OCI-LY3 (cell line): ENCODE results near the gene SNAP25.

ENCODE experiments used
- H2AFZ ChIP-seq: fragments of 200-600, 300-600 bp; shearing (Covaris generic); 2 replicates; pipeline ENCODE4 v1.6.0; 2014; ENCODE audit warnings: antibody characterized with exemption, low read depth, low read length
- H3K27ac ChIP-seq: fragments of 200-600, 300-600 bp; sonication (generic); 2 replicates; pipeline ENCODE4 v1.5.1; 2014; ENCODE audit warnings: mild to moderate bottlenecking, low read length, moderate library complexity, mixed read lengths
- H3K27me3 ChIP-seq: fragments of 200-600, 300-600 bp; sonication (generic); 2 replicates; pipeline ENCODE4 v1.6.1; 2014; ENCODE audit warnings: low read depth, low read length, mixed read lengths
- H3K36me3 ChIP-seq: fragments of 200-600, 300-600 bp; sonication (generic); replicated peaks from 2 replicates; pipeline ENCODE3; 2014; ENCODE audit warnings: low read depth, low read length, mixed read lengths
- H3K4me1 ChIP-seq: fragments of 300-600, 200-600 bp; sonication (generic); 2 replicates; pipeline ENCODE4 v1.6.1; 2014; ENCODE audit warnings: low read length, mixed read lengths
- H3K4me2 ChIP-seq: fragments of 200-600, 300-600 bp; sonication (generic); 2 replicates; pipeline ENCODE4 v1.6.1; 2014; ENCODE audit warnings: low read length, mixed read lengths
- H3K4me3 ChIP-seq: fragments of 300-600, 200-600 bp; sonication (generic); 2 replicates; pipeline ENCODE4 v1.5.1; 2014; ENCODE audit warnings: antibody characterized with exemption, mild to moderate bottlenecking, low read length, moderate library complexity
- H3K79me2 ChIP-seq: fragments of 300-600, 200-600 bp; shearing (Covaris generic); 2 replicates; pipeline ENCODE4 v1.6.1; 2014; ENCODE audit warnings: mild to moderate bottlenecking, low read length, mixed read lengths
- H3K9ac ChIP-seq: fragments of 300-600, 200-600 bp; shearing (Covaris generic); 2 replicates; pipeline ENCODE4 v1.6.0; 2014; ENCODE audit warnings: mild to moderate bottlenecking, low read length, moderate library complexity
- H3K9me3 ChIP-seq: fragments of 200-600, 300-600 bp; shearing (Covaris generic); 2 replicates; pipeline ENCODE4 v1.6.1; 2014; ENCODE audit warnings: low read length, mixed read lengths; ENCODE audit not compliant: insufficient read depth
- H4K20me1 ChIP-seq: fragments of 200-600, 300-600 bp; sonication (generic); 2 replicates; pipeline ENCODE4 v1.6.1; 2016; ENCODE audit warnings: low read length, mixed read lengths; ENCODE audit not compliant: insufficient read depth
- CTCF ChIP-seq: fragments of 200-600, 300-600 bp; sonication (generic); IDR thresholded peaks from 2 replicates; pipeline ENCODE4 v1.5.1; 2014; ENCODE audit warnings: antibody characterized with exemption, low read length, low read depth
- EZH2phosphoT487 ChIP-seq: fragments of 200-600 bp; shearing (Covaris generic); IDR thresholded peaks from 2 replicates; pipeline ENCODE4 v1.6.1; 2018; ENCODE audit warnings: antibody characterized with exemption, mixed run types, low read depth

Gene SNAP25

GRCh38 chr20:10306440-10307358 lies 88.1 kb downstream of the SNAP25 start:
- no peak overlapping the region for H3K9ac ChIP-seq
- H4K20me1 ChIP-seq: no peaks in the 10 kb centered on the region
- TF ChIP-seq CTCF (no peak), EZH2phosphoT487 (no peak)
- H3K4me2 ChIP-seq: no peak overlapping the region
- no peaks in the 10 kb centered on the region for H3K4me1 ChIP-seq
- H3K36me3 ChIP-seq: no peaks in the 10 kb centered on the region
- peaks cover 73% of the 10 kb centered on the region for H3K27me3 ChIP-seq
- H3K79me2 ChIP-seq: no peaks in the 10 kb centered on the region
- H3K9me3 ChIP-seq: no peaks in the 10 kb centered on the region
- H2AFZ ChIP-seq: no peak overlapping the region
- H3K4me3 ChIP-seq: no peak overlapping the region
- H3K27ac ChIP-seq: no peak overlapping the region

GRCh38 chr20:10307359-10307735 lies 88.7 kb downstream of the SNAP25 start:
- H3K36me3 ChIP-seq: no peaks in the 10 kb centered on the region
- no peak overlapping the region for H3K4me3 ChIP-seq
- no peaks in the 10 kb centered on the region for H3K79me2 ChIP-seq
- no peak overlapping the region for H3K9ac ChIP-seq
- TF ChIP-seq CTCF (no peak), EZH2phosphoT487 (no peak)
- no peaks in the 10 kb centered on the region for H3K9me3 ChIP-seq
- no peaks in the 10 kb centered on the region for H4K20me1 ChIP-seq
- no peak overlapping the region for H2AFZ ChIP-seq
- H3K27ac ChIP-seq: no peak overlapping the region
- H3K27me3 ChIP-seq: peaks cover 77% of the 10 kb centered on the region
- no peak overlapping the region for H3K4me2 ChIP-seq
- no peaks in the 10 kb centered on the region for H3K4me1 ChIP-seq

GRCh38 chr20:10308652-10309051 lies 90.0 kb downstream of the SNAP25 start:
- H3K9me3 ChIP-seq: no peaks in the 10 kb centered on the region
- no peaks in the 10 kb centered on the region for H3K79me2 ChIP-seq
- H3K36me3 ChIP-seq: no peaks in the 10 kb centered on the region
- H2AFZ ChIP-seq: no peak overlapping the region
- TF ChIP-seq EZH2phosphoT487 (no peak), CTCF (no peak)
- no peak overlapping the region for H3K9ac ChIP-seq
- no peak overlapping the region for H3K4me2 ChIP-seq
- H3K4me1 ChIP-seq: no peaks in the 10 kb centered on the region
- no peak overlapping the region for H3K4me3 ChIP-seq
- H4K20me1 ChIP-seq: no peaks in the 10 kb centered on the region
- H3K27me3 ChIP-seq: peaks cover 77% of the 10 kb centered on the region
- no peak overlapping the region for H3K27ac ChIP-seq

- no peak overlapping the region for H3K4me3 ChIP-seq
- peaks cover 78% of the 10 kb centered on the region for H3K27me3 ChIP-seq
- H3K9me3 ChIP-seq: no peaks in the 10 kb centered on the region
- H3K27ac ChIP-seq: no peak overlapping the region
- no peaks in the 10 kb centered on the region for H3K4me1 ChIP-seq
- no peak overlapping the region for H2AFZ ChIP-seq
- no peaks in the 10 kb centered on the region for H3K36me3 ChIP-seq
- H3K79me2 ChIP-seq: no peaks in the 10 kb centered on the region
- H4K20me1 ChIP-seq: no peaks in the 10 kb centered on the region
- TF ChIP-seq EZH2phosphoT487 (no peak), CTCF (no peak)
- no peak overlapping the region for H3K4me2 ChIP-seq
- no peak overlapping the region for H3K9ac ChIP-seq
These were observed 90.7 kb downstream of the SNAP25 start for GRCh38 chr20:10309326-10309725.
